Colon (tissue), 2 donors: ENCODE data around the gene SPOP.
"Not testable (repeated sequence)": the region's sequence is repeated elsewhere in the genome, so short reads cannot be mapped to it uniquely, and the experiment has no call there.

Source experiments
- FAIRE-seq: peaks from 2 replicates; lab custom pipeline; 2012; peaks lifted over from hg19 to GRCh38; lab: Jason Lieb, UNC
- donor health status: control.
- donor health status: control.

SPOP gene

GRCh38 chr17:49647256-49647585 lies 30.7 kb downstream of the SPOP start:
- no peak for FAIRE-seq

DNA sequence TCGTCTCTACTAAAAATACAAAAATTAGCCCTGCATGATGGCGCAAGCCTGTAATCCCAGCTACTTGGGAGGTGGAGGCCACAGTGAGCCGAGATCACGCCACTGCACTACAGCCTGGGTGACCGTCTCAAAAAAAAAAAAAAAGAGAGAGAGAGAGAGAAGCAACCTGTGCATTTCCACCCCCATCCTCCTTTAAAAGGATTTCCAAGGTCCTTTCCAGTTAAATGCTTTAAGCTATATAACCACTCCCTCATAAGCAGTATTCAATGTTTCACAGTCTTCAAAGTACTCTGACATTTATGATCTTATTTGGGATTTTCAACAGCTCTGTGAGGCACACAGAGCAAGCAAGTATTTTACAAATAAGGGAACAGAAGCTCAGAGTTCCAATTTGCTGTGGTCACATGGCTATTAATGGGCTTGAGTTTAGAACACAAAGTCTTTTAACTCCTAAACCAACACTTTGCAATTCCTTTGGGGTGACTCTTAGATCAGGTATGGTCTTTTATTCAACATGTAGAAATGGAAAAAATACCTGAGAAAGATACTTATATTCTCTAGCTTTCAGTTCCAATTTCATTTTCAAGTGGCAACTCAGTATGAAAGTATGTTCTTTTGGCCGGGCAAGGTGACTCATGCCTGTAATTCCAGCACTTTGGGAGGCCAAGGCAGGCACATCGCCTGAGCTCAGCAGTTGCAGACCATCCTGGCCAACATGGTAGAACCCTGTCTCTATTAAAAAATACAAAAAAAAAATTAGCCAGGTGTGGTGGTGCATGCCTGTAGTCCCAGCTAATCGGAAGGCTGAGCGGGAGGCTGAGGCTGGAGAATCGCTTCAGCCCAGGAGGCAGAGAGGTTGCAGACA lies 31.3 kb downstream of the SPOP start:
- no peak for FAIRE-seq

- FAIRE-seq = not testable (repeated sequence)
Measured at GRCh38 chr17:49646056-49646390, 31.9 kb downstream of the SPOP start.

DNA sequence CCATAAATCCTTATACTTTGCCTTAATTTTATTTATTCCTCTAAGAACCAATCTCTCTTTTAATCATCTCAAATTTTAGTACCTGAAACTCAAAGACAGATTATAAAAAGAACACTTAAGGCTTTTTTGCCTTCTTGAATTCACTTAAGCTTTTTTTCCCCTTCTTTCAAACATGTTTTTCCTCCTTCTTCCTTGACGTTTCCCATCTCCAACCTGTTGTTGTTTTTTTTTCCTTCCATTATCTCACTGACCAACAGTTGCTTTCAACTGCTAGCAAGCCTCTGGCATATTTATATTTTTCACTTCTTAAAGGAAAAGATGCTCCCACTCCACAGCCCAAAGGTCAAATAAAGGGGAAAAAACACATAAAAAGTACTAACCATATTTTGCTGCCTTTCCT lies 32.2 kb downstream of the SPOP start:
- no peak for FAIRE-seq

DNA sequence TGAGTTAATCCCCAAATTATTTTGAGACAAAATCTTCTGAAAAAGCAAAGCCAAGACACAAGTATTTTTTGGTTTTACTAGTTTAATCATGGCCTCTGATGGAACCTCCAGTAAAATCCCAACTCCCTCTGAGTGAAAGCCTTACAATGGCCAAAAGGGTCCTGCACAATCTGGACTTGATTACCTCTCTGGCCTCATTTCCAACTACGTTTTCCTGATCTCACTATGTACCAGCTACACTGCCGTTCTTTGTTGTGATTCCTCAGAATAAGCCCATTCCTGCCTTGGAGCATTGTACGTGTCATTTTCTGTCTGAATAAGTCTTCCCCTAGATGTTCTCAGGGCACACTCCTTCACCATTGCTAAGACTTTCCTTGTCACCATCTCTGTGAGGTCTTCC lies 37.3 kb downstream of the SPOP start:
- FAIRE-seq = no peak

- FAIRE-seq = no peak
Measured at GRCh38 chr17:49638818-49639217, 39.1 kb downstream of the SPOP start.

DNA sequence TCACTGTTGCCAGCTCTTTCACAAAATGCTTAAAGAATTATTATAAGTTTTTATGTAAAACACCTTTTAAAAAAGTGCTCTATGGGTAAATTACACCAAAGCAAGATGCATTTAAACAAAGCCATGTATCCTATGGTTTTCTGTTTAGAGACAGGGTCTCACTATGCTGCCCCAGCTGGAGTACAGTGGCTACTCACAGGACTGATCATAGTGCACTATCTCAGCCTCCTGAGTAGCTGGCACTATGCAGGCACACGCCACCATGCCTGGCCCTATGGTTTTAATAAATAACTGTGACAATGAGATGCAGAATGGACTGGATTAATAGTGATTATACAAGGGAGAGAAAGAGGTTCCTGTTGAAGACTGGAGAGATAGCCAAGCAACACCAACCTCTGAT lies 40.2 kb downstream of the SPOP start:
- FAIRE-seq = no peak

DNA sequence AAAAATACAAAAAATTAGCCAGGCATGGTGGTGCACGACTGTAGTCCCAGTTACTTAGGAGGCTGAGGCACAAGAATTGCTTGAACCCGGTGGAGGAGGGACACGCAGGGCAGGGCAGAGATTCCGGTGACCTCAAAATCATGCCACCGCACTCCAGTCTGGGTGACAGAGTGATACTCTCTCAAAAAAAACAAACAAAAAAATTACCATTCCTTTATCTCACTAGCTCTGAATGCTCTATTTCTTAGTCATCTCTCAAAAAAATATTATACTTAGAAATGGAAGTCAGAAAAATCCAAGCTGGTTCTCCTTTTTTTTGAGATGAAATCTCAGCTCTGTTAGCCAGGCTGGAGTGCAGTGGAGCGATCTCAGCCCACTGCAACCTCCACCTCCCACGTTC lies 40.8 kb downstream of the SPOP start:
- no peak for FAIRE-seq

DNA sequence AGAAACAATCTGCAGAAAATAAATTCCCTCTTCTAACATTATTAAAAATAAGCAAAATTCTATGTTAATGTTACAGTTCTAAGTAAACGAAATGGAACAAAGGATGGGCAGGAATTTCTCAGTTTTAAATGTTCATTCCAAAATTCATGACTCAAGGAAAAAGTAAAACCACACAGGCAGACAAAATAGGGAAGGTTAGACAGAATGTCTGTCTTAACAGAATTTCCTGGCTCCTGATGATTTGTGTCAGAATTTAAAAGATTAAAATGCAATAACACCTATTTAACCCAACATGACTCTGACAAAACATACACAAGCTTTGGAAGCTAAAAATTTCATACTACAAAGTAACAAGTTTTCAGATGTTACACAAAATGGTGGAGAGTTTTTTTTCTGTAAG lies 42.8 kb downstream of the SPOP start:
- FAIRE-seq = no peak

GRCh38 chr17:49634485-49634860 lies 43.4 kb downstream of the SPOP start:
- no peak for FAIRE-seq

GRCh38 chr17:49633762-49634484 lies 44.0 kb downstream of the SPOP start:
- FAIRE-seq = no peak

GRCh38 chr17:49633250-49633649 lies 44.6 kb downstream of the SPOP start:
- FAIRE-seq = no peak

DNA sequence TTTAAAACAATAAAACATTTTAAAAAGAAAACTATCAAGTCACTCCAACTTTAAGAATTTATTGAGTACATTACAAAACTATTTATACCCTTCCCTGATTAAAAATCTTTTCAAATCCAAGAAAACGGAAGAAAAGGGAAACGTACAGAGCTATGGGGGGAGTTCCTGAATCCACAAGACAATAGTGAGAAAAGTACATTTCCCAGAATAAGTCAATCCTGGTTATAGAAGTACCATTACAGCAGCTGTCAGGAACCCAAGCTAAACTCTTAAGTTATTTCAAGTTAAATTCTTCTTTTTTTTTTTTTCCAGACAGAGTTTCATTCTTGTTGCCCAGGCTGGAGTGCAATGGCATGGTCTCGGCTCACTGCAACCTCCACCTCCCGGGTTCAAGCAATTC lies 45.7 kb downstream of the SPOP start:
- FAIRE-seq = no peak

DNA sequence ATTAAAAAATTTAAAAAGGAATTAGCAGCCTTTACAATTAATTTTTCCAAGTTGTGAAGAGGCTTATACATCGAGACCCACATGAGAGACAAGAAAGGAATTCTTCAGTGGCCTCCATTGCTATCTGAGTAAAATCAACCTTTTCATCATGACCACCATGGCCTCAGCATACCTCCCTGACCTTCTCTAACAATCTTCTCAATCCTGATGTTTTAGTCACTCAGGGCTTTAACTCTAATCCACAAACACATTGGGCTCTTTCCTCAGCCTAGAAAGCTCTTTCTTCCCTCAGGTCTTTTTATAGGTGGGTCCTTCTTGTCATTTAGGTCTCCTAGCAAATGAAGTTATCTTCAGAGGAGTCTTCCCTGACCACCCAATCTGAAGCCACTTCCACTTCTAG lies 46.4 kb downstream of the SPOP start:
- no peak for FAIRE-seq

GRCh38 chr17:49630113-49630900 lies 47.6 kb downstream of the SPOP start:
- FAIRE-seq = no peak

DNA sequence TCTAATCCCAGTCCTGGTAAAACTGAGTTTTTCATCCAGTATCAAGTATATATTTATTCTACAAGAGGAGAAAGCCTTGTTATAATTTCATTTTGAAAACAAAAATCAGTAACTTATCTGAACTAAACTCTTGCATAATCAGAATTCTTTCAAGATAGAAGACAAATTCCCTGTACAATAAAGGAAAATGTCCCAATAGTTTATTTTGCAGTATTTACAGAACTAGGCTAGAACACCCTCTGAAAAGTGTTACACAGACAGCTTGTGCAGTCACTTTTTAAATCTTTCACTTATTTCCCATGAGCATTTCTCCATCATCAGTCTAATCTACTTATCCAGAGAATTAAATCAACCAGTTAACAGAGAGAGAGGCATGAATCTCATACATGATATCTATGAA lies 48.5 kb downstream of the SPOP start:
- no peak for FAIRE-seq

DNA sequence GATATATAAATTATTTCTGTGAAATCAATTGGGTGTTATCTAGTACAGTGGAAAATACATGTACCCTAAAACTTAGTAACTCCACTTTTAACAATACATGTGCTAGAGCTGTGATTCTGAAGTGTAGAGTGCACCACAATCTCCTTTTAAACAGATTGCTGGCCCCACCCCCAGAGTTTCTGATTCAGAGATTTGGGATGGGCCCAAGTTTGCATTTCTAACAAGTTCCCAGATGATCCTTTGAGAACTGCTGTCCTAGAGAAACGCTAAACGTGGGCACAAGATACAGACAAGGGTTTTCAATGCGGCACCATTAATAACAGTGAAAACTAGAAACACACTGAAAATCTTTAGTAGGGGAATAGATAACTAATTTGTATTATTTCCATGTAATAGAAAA lies 53.0 kb downstream of the SPOP start:
- no peak for FAIRE-seq

- no peak for FAIRE-seq
Measured at GRCh38 chr17:49621946-49622529, 55.9 kb downstream of the SPOP start.

DNA sequence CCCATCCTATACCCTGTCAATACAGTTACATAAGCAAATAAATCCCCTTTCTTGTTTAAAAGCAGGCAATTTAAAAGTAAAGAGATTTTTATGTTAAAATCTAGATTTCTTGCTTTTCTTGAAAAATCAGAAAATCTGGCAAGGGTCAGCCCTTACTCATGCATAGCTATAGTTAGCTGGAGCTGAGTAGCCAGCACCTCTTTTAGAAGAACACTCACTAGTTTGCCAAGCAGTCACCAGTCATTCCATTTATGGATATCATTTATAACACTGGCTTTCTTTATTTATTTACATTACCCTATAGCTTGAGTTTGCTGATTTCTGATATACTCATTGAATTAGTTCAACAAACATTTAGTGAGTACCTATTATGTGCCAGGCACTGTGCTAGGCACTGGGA lies 56.5 kb downstream of the SPOP start:
- no peak for FAIRE-seq

- no peak for FAIRE-seq
Measured at GRCh38 chr17:49618028-49618611, 59.8 kb downstream of the SPOP start.

GRCh38 chr17:49616601-49617131 lies 61.2 kb downstream of the SPOP start:
- no peak for FAIRE-seq

GRCh38 chr17:49616086-49616485 lies 61.8 kb downstream of the SPOP start:
- no peak for FAIRE-seq
